ENCODE data around the gene ALLC.
"Not testable (repeated sequence)": the region's sequence is repeated elsewhere in the genome, so short reads cannot be mapped to it uniquely, and the experiment has no call there.

Gene ALLC

GRCh38 chr2:3626812-3627499 is 31.0 kb upstream of the ALLC start:
- no peak for DNase-seq

- DNase-seq: no peak
These were observed 30.4 kb upstream of the ALLC start for GRCh38 chr2:3627500-3628100.

GRCh38 chr2:3628241-3628679 is 29.7 kb upstream of the ALLC start:
- DNase-seq: no peak

GRCh38 chr2:3628800-3629199 is 29.2 kb upstream of the ALLC start:
- no peak for DNase-seq

- no peak for DNase-seq
These were observed 27.4 kb upstream of the ALLC start for GRCh38 chr2:3630631-3631030.

GRCh38 chr2:3631161-3631850 is 26.7 kb upstream of the ALLC start:
- DNase-seq: no peak

- DNase-seq: no peak
These were observed 25.9 kb upstream of the ALLC start for GRCh38 chr2:3631851-3632659.

- no peak for DNase-seq
These were observed 24.7 kb upstream of the ALLC start for GRCh38 chr2:3633089-3633981.

- DNase-seq: no peak
These were observed 23.9 kb upstream of the ALLC start for GRCh38 chr2:3633982-3634595.

- no peak for DNase-seq
These were observed 23.3 kb upstream of the ALLC start for GRCh38 chr2:3634596-3635121.

GRCh38 chr2:3635171-3635974 is 22.6 kb upstream of the ALLC start:
- DNase-seq: no peak

GRCh38 chr2:3635975-3636327 is 22.0 kb upstream of the ALLC start:
- not testable (repeated sequence) for DNase-seq

GRCh38 chr2:3636586-3637310 is 21.3 kb upstream of the ALLC start:
- DNase-seq: no peak

- DNase-seq: no peak
These were observed 20.7 kb upstream of the ALLC start for GRCh38 chr2:3637311-3637675.

GRCh38 chr2:3637692-3638455 is 20.1 kb upstream of the ALLC start:
- no peak for DNase-seq

- no peak for DNase-seq
These were observed 19.6 kb upstream of the ALLC start for GRCh38 chr2:3638456-3638810.

GRCh38 chr2:3639015-3639630 is 18.9 kb upstream of the ALLC start:
- no peak for DNase-seq

- no peak for DNase-seq
These were observed 18.3 kb upstream of the ALLC start for GRCh38 chr2:3639653-3640052.

- no peak for DNase-seq
These were observed 16.8 kb upstream of the ALLC start for GRCh38 chr2:3641181-3641580.
